Breast epithelium (tissue), 3 donors: ENCODE results near the gene PPL.

ENCODE experiments used
- POLR2A ChIP-seq: fragments of 450-650 bp; IDR thresholded peaks from one replicate; pipeline ENCODE4 v1.6.1; 2016; ENCODE audit warnings: antibody characterized with exemption, mild to moderate bottlenecking, moderate library complexity
- POLR2AphosphoS5 ChIP-seq, 3 donors: sonication (generic); formaldehyde crosslinking; IDR thresholded peaks; one replicate each; pipeline ENCODE4 v1.6.1; 2017; ENCODE audit warnings: antibody characterized with exemption in 3 of 3
- TF ChIP-seq, protein P1 (sequence below), 3 donors: fragments of 450-650 bp; IDR thresholded peaks; one replicate each; pipeline ENCODE4 v1.5.1; 2016 to 2017; ENCODE audit warnings: antibody characterized with exemption in 3 of 3, mild to moderate bottlenecking in 3 of 3, moderate library complexity in 3 of 3

DNA sequence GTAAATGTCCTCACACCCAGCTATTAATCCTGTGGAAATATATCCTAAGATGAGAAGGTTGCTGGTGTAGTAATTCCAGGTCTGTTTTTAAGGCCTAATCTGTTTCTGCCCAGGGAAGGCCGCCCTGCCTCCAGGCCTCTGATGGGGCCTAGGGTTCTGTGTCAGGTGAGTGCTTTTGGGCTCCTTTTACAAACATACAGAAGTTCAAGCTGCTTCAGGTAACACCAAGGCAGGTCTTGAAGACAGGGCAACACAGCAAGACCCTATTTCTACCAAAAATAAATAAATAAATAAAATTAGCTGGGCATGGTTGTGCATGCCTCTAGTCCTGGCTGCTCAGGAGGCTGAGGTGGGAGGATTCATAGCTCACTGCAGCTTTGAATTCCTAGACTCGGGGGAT lies 9.3 kb downstream of the PPL start:
- TF ChIP-seq, protein P1, sequence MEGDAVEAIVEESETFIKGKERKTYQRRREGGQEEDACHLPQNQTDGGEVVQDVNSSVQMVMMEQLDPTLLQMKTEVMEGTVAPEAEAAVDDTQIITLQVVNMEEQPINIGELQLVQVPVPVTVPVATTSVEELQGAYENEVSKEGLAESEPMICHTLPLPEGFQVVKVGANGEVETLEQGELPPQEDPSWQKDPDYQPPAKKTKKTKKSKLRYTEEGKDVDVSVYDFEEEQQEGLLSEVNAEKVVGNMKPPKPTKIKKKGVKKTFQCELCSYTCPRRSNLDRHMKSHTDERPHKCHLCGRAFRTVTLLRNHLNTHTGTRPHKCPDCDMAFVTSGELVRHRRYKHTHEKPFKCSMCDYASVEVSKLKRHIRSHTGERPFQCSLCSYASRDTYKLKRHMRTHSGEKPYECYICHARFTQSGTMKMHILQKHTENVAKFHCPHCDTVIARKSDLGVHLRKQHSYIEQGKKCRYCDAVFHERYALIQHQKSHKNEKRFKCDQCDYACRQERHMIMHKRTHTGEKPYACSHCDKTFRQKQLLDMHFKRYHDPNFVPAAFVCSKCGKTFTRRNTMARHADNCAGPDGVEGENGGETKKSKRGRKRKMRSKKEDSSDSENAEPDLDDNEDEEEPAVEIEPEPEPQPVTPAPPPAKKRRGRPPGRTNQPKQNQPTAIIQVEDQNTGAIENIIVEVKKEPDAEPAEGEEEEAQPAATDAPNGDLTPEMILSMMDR (IDR thresholded peaks at IDR 0.05), result no peak
- TF ChIP-seq POLR2AphosphoS5 (IDR thresholded peaks at IDR 0.05), result no peak
- TF ChIP-seq POLR2A, result no peak
